Activated CD4-positive, alpha-beta T cell treated with anti-CD3 and anti-CD28 coated beads for 36 hours (primary cell): ENCODE data around the gene FAM81B. TPM values are rescaled to one million over a fixed set of nuclear protein-coding genes. Genes with fewer than 3 reads are reported as not detected.
"Not testable (repeated sequence)": the region's sequence is repeated elsewhere in the genome, so short reads cannot be mapped to it uniquely, and the experiment has no call there.

Source experiments
- ATAC-seq: fragments of 200-7000 bp; cut with Tn5 transposase; one replicate; pipeline ENCODE4 v1.10.0; 2021; ENCODE audit warnings: mild to moderate bottlenecking, moderate library complexity
- CTCF ChIA-PET: fragments of 350-600 bp; sonication (Branson Sonifier 250); formaldehyde crosslinking; loops from one replicate; lab custom pipeline; 2021; ENCODE audit warnings: antibody characterized with exemption; lab: Charles Lee
- POLR2A ChIA-PET: fragments of 350-600 bp; sonication (Branson Sonifier 250); formaldehyde crosslinking; loops from one replicate; lab custom pipeline; 2021; ENCODE audit warnings: antibody characterized with exemption, inconsistent platforms; lab: Charles Lee
- DNase-seq: peaks from one replicate; pipeline ENCODE4 v3.0.0-alpha.2; 2020
- H3K27ac Mint-ChIP-seq: one replicate; pipeline ENCODE4 v1.8.0; 2021; ENCODE audit warnings: mixed read lengths
- H3K27me3 Mint-ChIP-seq: one replicate; pipeline ENCODE4 v1.8.0; 2021; ENCODE audit warnings: mixed read lengths
- H3K36me3 Mint-ChIP-seq: one replicate; pipeline ENCODE4 v1.8.0; 2021; ENCODE audit warnings: low read depth, mixed read lengths
- H3K4me1 Mint-ChIP-seq: one replicate; pipeline ENCODE4 v1.8.0; 2021; ENCODE audit warnings: mixed read lengths
- H3K4me3 Mint-ChIP-seq: one replicate; pipeline ENCODE4 v1.8.0; 2021; ENCODE audit warnings: mild to moderate bottlenecking, moderate library complexity, mixed read lengths
- H3K9me3 Mint-ChIP-seq: one replicate; pipeline ENCODE4 v1.8.0; 2021; ENCODE audit warnings: low read depth, mixed read lengths
- intact Hi-C, 2 experiments: fragments of 100-400 bp; cut with DNase I in 1 of 2; cut with micrococcal nuclease in 1 of 2; formaldehyde crosslinking; loops; one replicate each; pipeline versions ENCODE4 v1.14.2 to v1.15.1; 2022 to 2024; cut with DNase I, micrococcal nuclease
- total RNA-seq, 2 experiments: library from RNA; stranded (reverse); gene quantifications; one replicate each; pipeline ENCODE4 v1.2.3, GENCODE V29; 2021

FAM81B gene
- total RNA-seq, 2 experiments from 2014 or later = not detected

DNA sequence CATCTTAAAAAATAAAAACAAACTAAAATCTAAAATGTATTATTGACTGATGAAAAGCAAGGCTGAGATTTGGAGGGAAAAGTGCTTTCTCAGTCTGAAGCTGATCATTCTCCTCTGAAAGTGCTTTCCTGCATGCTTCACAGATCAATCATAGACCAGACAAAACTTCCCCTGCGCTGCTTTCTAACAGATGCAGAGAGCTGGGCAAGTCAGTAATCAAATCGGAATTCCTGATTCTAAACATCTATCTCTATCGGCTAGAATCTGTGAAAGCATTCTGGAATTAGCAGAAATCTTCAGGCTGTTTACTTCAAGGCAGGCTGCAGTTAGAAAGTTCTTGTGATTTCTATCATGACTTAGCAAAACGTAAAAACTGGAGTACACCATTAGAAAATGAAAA is 15.6 kb upstream of the FAM81B start:
- ATAC-seq = no peak
- DNase-seq = no peak
- Mint-ChIP-seq H3K4me1 (peaks cover 11% of the 10 kb centered on the region), H3K27ac (no peak overlapping the region), H3K27me3 (peaks cover 5% of the 10 kb centered on the region), H3K36me3 (no peaks in the 10 kb centered on the region), H3K4me3 (no peak overlapping the region), H3K9me3 (no peaks in the 10 kb centered on the region)
- CTCF ChIA-PET = no interaction called here
- POLR2A ChIA-PET = no interaction called here
- intact Hi-C loops = no loop called here

DNA sequence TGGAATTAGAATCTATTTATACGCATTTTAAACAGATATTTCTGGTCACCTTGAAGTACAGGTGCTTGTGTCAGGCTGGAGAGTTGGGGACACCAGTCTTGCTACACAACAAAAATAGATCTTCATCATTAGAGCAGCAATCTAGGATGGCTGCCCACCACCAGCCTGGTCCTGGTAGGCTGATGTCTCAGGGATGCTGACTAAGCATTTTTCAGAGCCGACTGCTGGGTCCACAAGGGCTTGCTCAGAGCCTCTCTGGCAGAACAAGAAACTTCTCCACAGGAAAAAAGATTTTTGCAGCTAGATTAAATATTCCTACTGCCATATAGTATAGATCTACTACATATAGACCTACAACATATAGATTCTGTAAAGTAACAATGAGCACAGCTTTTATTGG is 12.0 kb upstream of the FAM81B start:
- no peaks in the 10 kb centered on the region for H3K36me3 Mint-ChIP-seq
- no peak for DNase-seq
- POLR2A ChIA-PET = no interaction called here
- CTCF ChIA-PET = no interaction called here
- no peaks in the 10 kb centered on the region for H3K9me3 Mint-ChIP-seq
- peaks cover 14% of the 10 kb centered on the region for H3K4me1 Mint-ChIP-seq
- ATAC-seq = no peak
- intact Hi-C loops = no loop called here
- H3K4me3 Mint-ChIP-seq = no peak overlapping the region
- peaks cover 2% of the 10 kb centered on the region for H3K27me3 Mint-ChIP-seq
- no peak overlapping the region for H3K27ac Mint-ChIP-seq

DNA sequence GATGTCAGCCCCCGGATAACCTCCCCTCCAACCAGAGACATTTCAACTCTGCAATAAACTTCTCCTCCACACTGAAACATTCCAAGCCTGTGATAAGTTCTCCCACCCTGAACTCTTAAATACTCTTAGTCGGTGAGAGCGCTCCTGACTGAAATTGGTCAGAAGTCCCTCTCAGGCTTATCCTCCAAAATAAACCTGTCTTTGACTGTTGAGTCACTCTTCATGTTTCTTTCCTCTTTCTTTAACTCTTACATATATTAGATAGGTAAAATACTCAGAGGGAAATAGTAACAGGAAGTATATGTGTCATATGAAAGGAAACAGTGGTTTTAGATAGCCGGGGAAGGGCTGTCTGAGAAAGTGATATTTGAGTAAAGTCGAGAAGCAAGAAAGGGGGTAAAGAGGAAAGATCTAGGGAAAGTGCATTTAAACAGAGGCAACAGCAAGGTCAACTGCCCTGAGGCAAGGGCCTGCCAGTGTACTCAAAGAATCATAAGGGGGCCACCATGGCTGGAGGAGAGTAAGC is 11.0 kb upstream of the FAM81B start:
- ATAC-seq (no peak), DNase-seq (no peak)
- no peak overlapping the region for H3K27ac Mint-ChIP-seq
- no peaks in the 10 kb centered on the region for H3K27me3 Mint-ChIP-seq
- H3K9me3 Mint-ChIP-seq = no peaks in the 10 kb centered on the region
- intact Hi-C loops = no loop called here
- POLR2A ChIA-PET = no interaction called here
- no peaks in the 10 kb centered on the region for H3K36me3 Mint-ChIP-seq
- CTCF ChIA-PET = no interaction called here
- peaks cover 14% of the 10 kb centered on the region for H3K4me1 Mint-ChIP-seq
- no peak overlapping the region for H3K4me3 Mint-ChIP-seq

DNA sequence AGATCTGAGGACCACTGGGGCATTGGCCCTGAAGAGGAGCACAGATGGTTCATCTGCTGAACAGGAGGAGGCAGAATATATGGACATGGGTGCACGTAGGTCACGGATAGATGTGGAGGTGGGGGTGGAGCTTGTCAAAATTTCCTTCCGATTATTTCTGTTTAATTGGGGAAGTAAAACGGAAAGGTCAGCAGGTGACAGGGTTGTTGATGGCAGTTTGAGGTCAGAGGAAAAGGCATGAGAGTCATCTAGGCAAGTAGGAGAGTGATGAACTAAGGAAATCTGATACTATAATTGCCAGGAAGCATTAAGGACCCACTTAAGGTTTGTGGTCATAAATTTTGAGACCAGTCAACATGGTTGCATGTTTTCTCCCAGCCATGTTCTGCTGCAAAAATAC is 8.4 kb upstream of the FAM81B start:
- CTCF ChIA-PET = no interaction called here
- no peak for DNase-seq
- H3K4me1 Mint-ChIP-seq = peaks cover 14% of the 10 kb centered on the region
- no peaks in the 10 kb centered on the region for H3K36me3 Mint-ChIP-seq
- intact Hi-C loops = no loop called here
- no peaks in the 10 kb centered on the region for H3K9me3 Mint-ChIP-seq
- no peak for ATAC-seq
- H3K27ac Mint-ChIP-seq = no peak overlapping the region
- peaks cover 2% of the 10 kb centered on the region for H3K27me3 Mint-ChIP-seq
- no peak overlapping the region for H3K4me3 Mint-ChIP-seq
- POLR2A ChIA-PET = no interaction called here

DNA sequence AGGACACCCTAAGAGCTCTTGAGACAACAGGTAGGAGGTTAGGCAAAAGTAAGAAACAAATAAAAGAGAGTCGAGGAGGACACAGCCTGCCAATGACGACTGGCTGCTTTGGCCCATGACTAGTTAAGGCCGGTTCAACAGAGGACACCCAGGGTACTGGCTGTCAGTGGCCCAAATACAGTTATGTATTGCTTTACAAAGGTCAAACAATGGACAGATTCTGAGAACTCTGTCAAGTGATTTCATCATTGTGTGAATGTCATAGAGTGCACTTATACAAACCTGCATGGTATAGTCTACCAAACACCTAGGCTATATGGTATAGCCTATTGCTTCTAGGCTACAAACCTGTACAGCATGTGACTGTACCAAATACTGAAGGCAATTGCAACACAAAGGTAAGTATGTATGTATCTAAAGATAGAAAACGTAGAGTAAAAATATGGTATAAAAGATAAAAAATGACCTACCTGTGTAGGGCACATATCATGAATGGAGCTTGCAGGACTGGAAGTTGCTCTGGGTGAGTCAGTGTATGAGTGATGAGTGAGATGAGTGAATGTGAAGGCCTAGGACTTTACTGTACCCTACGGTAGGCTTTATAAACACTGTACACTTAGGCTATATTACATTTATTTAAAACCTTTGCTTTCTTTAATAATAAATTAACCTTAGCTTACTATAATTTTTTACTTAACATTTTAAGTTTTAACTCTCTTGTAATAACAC is 6.5 kb upstream of the FAM81B start:
- no peak for DNase-seq
- ChIA-PET CTCF (no interaction called here), POLR2A (no interaction called here)
- no peak overlapping the region for H3K27ac Mint-ChIP-seq
- no peak for ATAC-seq
- intact Hi-C loops = no loop called here
- H3K9me3 Mint-ChIP-seq = no peaks in the 10 kb centered on the region
- H3K4me1 Mint-ChIP-seq = peaks cover 12% of the 10 kb centered on the region
- no peak overlapping the region for H3K4me3 Mint-ChIP-seq
- no peaks in the 10 kb centered on the region for H3K36me3 Mint-ChIP-seq
- H3K27me3 Mint-ChIP-seq = peaks cover 2% of the 10 kb centered on the region

DNA sequence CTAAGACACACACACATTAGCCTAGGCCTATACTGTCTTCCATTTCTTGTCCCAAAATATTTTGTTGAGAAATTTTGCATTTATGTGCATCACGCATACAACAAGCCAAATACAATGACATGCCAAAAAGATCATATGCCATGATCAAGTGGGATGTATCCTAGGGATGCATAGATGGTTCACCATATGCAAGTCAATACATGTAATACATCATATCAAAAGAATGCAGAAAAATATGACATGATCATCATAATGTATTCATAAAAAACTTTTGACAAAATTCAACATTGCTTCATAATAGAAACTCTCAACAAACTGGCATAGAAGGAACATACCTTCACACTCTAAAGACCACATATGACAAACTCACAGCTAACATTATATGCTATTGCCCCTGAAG is 5.8 kb upstream of the FAM81B start:
- intact Hi-C loops = no loop called here
- Mint-ChIP-seq H3K9me3 (no peaks in the 10 kb centered on the region), H3K27me3 (peaks cover 2% of the 10 kb centered on the region), H3K27ac (no peak overlapping the region), H3K4me1 (peaks cover 5% of the 10 kb centered on the region), H3K36me3 (no peaks in the 10 kb centered on the region), H3K4me3 (no peak overlapping the region)
- ChIA-PET CTCF (interaction anchor here (1.0 kb wide), 1 partner anchor 10 kb away, joined by 4 read pairs; no protein-coding TSS in a partner anchor), POLR2A (no interaction called here)
- ATAC-seq = no peak
- no peak for DNase-seq

DNA sequence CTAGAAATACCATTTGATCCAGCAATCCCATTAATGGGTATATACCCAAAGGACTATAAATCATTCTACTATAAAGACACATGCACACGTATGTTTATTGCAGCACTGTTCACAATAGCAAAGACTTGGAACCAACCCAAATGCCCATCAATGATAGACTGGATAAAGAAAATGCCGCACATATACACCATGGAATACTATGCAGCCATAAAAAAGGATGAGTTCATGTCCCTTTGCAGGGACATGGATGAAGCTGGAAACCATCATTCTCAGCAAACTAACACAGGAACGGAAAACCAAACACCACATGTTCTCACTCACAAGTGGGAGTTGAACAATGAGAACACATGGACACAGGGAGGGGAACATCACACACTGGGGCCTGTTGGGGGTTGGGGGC is 799 bp downstream of the FAM81B start:
- POLR2A ChIA-PET, DNase-seq, H3K27me3 Mint-ChIP-seq, H3K4me1 Mint-ChIP-seq, ATAC-seq, intact Hi-C loops, CTCF ChIA-PET, H3K27ac Mint-ChIP-seq, H3K4me3 Mint-ChIP-seq, H3K9me3 Mint-ChIP-seq, H3K36me3 Mint-ChIP-seq: not testable (repeated sequence)

DNA sequence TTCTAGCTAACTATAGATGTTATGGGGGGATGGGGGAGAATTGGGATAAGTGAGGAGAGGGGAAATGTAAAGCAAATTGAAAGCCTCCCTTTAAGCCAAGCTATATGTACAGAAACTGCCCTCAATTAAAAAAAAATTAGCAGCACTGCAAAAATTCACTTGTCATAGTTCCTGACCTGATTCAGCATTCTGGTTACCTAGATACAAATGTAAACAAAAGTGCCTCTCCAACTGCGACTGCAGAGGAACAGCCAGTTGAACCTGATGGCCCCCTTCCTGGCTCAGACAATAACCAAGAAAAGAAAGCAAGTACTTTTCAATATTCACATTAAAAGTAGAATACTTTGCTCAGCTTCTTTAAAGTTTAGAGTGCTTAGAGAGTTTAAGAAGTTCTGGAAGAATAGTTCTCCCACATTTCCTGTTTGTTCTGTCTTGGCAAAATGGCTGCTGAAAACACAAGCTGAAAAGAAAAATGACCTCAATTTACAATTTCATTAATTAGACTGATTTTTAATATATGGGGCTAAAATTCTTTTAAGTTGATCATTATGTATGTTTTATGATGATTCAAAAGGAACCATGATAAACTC is 1.5 kb downstream of the FAM81B start:
- POLR2A ChIA-PET = no interaction called here
- H3K4me3 Mint-ChIP-seq = no peak overlapping the region
- H3K27me3 Mint-ChIP-seq = peaks cover 4% of the 10 kb centered on the region

DNA sequence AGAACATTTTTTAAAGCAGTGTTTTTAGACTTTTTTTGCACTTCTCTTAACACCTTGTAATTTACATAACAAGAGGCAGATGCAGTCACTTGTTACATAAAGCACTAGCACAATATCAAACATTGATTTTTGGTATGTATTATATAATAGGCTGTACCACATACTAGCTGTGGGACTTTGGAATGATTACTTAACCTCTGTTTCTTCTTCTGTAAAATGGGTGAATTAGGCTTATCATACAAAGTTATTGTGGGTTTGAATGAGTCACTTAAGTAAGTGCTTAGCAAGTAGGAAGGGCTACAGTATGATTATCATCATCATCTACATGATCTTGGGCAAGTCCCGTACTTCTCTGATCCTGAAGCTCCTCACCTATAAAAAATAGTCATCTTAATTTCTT is 2.1 kb downstream of the FAM81B start:
- Mint-ChIP-seq H3K27me3 (peaks cover 3% of the 10 kb centered on the region), H3K9me3 (no peaks in the 10 kb centered on the region), H3K4me3 (no peak overlapping the region), H3K36me3 (no peaks in the 10 kb centered on the region), H3K27ac (no peak overlapping the region), H3K4me1 (no peaks in the 10 kb centered on the region)
- ATAC-seq (no peak), DNase-seq (no peak)
- POLR2A ChIA-PET = no interaction called here
- CTCF ChIA-PET = interaction anchor here (0.8 kb wide), 1 partner anchor 19 kb away, joined by 5 read pairs; no protein-coding TSS in a partner anchor
- intact Hi-C loops = no loop called here

More for the DNA sequence above, 1.5 kb downstream of the FAM81B start:
- intact Hi-C loops = no loop called here
- CTCF ChIA-PET = interaction anchor here (0.8 kb wide), 1 partner anchor 19 kb away, joined by 5 read pairs; no protein-coding TSS in a partner anchor
- no peaks in the 10 kb centered on the region for H3K4me1 Mint-ChIP-seq
- H3K36me3 Mint-ChIP-seq = no peaks in the 10 kb centered on the region
- no peak for DNase-seq
- no peak overlapping the region for H3K27ac Mint-ChIP-seq
- no peaks in the 10 kb centered on the region for H3K9me3 Mint-ChIP-seq
- ATAC-seq = no peak

DNA sequence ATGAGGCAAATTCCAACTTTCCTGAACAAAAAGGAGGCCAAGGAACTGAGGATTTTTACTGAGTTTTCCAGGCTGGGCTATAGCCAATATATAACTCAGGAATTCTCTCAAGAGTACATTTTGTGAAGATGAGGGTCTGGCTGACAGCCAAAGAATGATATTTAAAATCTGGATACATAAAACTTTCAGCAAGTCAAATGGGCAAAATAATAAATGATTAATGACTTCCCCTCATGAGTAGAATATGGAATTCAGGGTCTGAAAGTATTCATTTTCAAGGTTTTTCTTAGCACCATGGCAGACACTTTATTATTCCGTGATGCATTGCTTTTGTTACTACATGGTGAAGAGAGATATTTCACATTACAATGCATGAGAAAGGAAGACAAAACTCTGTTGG is 7.8 kb downstream of the FAM81B start:
- Mint-ChIP-seq H3K27ac (no peak overlapping the region), H3K4me3 (no peak overlapping the region), H3K36me3 (no peaks in the 10 kb centered on the region), H3K27me3 (peaks cover 2% of the 10 kb centered on the region), H3K4me1 (no peaks in the 10 kb centered on the region), H3K9me3 (no peaks in the 10 kb centered on the region)
- no peak for DNase-seq
- intact Hi-C loops = no loop called here
- CTCF ChIA-PET = no interaction called here
- POLR2A ChIA-PET = no interaction called here
- ATAC-seq = no peak

DNA sequence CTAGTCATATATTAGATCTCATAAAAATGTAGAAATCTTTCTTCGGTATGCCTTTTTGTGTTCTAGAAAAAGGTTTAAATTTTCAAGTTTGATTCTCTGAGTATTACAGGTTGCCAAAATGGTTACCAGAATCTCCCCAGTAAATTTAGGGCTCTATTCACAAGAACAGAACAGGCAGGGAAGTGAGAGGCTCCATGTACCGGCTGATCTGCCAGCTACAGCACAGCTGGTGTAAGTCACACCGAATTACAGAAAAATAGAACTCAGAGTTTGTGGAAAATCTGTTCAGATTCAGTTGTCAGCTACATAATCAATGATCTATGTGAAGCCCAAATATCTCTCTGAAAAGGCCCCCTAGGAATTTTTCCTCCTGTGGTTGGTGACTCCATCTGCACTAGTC is 10.5 kb downstream of the FAM81B start:
- Mint-ChIP-seq H3K4me3 (no peak overlapping the region), H3K4me1 (no peaks in the 10 kb centered on the region), H3K36me3 (no peaks in the 10 kb centered on the region), H3K9me3 (no peaks in the 10 kb centered on the region), H3K27ac (no peak overlapping the region), H3K27me3 (peaks cover 9% of the 10 kb centered on the region)
- intact Hi-C loops = no loop called here
- ChIA-PET CTCF (no interaction called here), POLR2A (no interaction called here)
- ATAC-seq (no peak), DNase-seq (no peak)

DNA sequence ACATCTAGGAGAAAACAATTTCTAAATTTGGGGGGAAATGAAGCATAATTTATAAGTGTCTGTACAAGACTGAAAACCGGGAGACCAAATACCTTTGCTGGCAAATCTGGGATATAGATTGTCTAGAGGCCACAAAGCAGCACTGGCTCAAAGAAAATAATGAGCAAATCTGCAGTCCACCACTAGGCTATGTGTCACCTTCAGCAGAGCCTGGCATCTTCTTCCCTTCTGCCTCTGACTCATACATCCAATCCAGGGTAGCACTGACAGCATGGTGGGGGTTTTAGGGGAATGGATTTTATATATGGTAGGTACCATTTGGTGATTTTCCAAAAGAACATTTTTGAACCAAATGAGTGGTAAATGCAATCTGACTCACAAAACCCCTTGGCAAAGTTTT is 12.8 kb downstream of the FAM81B start:
- ATAC-seq (no peak), DNase-seq (no peak)
- no peaks in the 10 kb centered on the region for H3K36me3 Mint-ChIP-seq
- peaks cover 18% of the 10 kb centered on the region for H3K27me3 Mint-ChIP-seq
- no peak overlapping the region for H3K4me3 Mint-ChIP-seq
- intact Hi-C loops = no loop called here
- POLR2A ChIA-PET = no interaction called here
- no peaks in the 10 kb centered on the region for H3K4me1 Mint-ChIP-seq
- CTCF ChIA-PET = interaction anchor here (0.7 kb wide), 1 partner anchor 121 kb away, joined by 3 read pairs; no protein-coding TSS in a partner anchor
- H3K9me3 Mint-ChIP-seq = no peaks in the 10 kb centered on the region
- H3K27ac Mint-ChIP-seq = no peak overlapping the region
